Measurements from ENCODE around the gene FHL1.

Gene FHL1

DNA sequence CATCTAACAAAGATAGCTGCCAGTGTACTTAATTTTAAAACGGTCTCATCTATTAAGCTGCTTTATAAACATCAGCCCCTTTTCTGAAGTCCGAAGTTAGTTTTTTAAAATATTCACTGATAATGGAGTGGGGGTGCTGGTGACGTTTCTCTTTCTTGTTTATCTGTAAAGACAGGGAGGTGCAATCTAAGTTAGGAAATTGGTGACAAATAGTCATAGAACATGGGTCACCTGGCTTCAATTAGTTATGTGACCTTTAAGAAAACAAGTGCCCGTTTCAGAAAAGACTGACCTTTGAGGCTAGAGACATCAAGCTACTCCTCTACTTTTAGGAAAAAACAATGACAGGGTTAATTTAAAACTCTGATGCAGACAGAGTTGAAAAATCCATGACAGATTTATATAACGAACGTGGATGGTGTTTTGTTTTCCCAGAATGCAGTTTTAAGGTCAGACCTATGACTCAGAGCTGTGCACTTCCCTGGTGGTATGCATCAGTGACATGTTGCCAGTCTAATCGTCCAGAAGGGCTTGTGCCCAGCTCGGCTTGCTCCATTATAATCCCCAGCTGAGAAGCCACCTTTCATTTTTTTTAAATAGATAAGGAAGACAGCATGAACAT, 38.2 kb downstream of the FHL1 start:
- DNase-seq (ENCODE audit: low read depth in 2 of 2, low spot score in 1 of 2): no peak

GRCh38 chrX:136186023-136186413, 38.7 kb downstream of the FHL1 start:
- no peak for DNase-seq (ENCODE audit: low read depth in 2 of 2, low spot score in 1 of 2)

GRCh38 chrX:136189222-136189621, 41.9 kb downstream of the FHL1 start:
- DNase-seq (ENCODE audit: low read depth in 2 of 2, low spot score in 1 of 2): no peak

DNA sequence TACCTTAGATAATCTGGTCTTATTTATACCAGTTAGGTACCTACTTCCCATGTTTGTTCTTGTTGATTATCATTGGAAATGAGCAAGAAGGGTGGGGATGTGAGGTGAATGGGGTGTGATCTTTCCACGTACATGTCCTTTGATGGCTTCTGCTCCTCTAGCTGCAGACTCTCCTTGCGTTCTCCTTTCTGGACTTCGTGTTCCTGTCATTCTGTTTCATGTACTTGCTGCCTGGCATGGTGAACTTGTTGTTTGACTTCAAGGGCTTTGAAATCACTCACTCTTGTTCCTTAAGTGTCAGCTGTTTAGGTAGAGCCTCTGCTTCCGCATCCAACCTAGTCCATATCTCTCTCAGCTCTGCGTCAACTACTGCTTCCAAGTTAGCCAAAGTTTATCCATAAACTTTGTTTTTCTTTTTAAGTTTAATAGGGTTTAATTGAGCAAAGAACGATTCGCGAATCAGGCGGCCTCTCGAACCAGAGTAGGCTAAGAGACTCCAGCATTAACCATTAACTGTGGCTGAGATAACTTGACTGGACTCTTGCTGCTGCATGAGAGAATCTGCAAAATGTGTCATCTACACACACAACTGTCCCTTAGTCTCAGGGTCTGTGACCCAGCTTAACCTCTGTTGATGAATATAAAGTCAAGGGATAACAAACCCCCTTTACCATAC, 42.8 kb downstream of the FHL1 start:
- no peak for DNase-seq (ENCODE audit: low read depth in 2 of 2, low spot score in 1 of 2)

GRCh38 chrX:136191171-136191570, 43.8 kb downstream of the FHL1 start:
- no peak for DNase-seq (ENCODE audit: low read depth in 2 of 2, low spot score in 1 of 2)

DNA sequence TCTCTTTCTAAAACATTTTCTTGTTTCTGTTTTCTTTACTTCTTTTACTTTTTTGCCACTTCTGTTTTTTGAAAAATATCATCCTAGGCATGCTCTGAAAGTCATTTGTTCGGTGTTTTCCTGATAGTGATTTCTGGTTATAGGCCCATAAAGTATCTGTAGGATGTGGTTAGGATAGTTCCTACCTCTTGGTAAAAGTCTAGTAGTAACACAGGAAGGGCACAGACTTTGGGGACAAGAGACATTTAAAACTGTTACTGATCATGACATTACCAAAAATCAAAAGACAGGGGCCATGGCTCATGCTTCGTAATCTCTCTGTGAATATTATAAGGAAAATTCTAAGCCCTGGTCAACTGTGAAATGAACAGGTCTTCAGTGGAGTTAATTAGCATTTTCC, 44.8 kb downstream of the FHL1 start:
- no peak for DNase-seq (ENCODE audit: low read depth in 2 of 2, low spot score in 1 of 2)

DNA sequence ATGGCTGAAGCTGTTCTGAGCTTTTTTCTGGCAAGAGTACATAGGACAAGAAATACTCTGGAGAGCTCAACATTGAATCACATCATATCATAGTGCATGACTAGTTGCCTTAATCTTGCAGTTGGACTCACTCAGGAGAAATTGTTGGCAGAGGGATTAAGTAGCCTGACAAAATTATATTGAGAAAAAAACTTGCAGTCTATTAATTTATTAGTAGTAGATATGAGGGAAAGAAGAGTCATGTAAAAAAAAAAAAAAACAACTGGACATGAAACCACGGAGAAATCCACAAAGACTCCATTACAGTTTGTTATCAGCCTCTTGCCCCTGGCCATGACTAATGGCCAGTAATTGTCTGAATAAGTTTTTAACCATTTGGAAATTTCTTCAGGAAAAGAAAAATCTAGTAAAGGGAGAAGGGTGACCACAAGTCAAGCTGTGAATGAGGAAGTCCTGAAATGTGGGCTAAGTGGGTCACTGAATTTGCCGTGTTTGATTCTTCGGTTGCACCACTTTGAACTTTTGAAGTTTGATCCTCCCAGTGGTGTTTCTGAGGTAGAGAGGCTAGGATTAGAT, 45.6 kb downstream of the FHL1 start:
- DNase-seq (ENCODE audit: low read depth in 2 of 2, low spot score in 1 of 2): no peak

GRCh38 chrX:136193771-136194170, 46.4 kb downstream of the FHL1 start:
- DNase-seq (ENCODE audit: low read depth in 2 of 2, low spot score in 1 of 2): no peak

DNA sequence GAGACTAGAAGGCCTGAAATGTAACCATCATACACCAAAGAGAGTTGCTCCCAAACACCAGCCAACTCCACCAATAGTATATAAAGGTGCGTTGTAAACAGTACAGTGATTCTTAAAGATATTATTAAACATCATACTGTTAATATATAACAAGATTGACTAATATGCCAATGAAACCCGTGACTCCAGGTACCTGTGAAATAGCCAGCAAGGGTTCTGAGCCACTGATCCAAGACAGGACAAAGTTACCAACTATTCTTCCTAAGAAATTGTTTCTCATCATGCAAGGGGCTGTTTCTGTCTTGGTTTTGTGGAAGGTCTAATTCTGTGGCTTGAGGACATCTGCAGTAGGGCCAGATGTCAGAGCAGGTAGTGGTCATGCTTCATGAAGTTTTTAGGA, 47.2 kb downstream of the FHL1 start:
- no peak for DNase-seq (ENCODE audit: low read depth in 2 of 2, low spot score in 1 of 2)

- DNase-seq (ENCODE audit: low read depth in 2 of 2, low spot score in 1 of 2): no peak
These were observed 47.9 kb downstream of the FHL1 start for GRCh38 chrX:136195247-136195646.

DNA sequence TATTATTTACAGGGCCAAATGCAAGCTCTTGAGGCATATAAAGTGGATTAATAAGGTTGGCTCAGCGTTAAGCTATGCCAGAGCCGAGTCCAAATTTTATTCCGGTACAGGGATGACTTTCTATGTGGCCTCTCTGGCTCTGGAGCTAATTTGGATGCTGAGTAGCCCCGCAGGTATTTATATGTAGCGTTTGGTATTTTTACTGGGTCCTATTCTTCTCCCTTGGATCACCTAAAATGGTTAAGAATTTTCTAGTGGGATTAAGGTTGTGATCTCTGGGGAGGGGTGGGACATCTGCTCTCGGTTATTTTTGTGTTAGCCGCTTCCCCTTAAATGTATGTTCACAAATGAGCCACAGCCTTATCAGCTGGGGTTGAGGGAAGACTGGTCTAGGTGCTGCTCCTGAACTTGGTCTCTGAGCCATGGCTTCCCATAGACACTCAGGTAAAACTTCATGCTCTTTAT, 49.4 kb downstream of the FHL1 start:
- DNase-seq (ENCODE audit: low read depth in 2 of 2, low spot score in 1 of 2): no peak

DNA sequence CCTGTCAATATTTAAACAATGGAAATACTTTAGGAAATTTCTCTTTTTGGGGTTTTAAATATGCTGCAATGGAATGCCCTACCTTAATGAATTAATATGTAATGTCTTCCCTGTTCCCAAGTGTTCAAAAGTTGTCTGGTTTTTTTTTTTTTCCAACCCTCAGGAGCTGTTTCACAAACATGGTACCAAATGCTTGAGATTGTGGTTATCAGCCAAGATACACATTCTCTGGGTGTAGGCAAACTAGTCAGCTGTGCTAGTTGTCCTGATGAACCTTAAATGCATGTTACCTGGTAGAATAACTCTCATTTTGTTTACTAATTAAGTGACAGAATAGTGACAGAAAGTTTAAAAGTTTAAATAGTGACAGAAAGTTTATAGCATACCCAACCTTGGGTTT, 50.7 kb downstream of the FHL1 start:
- no peak for DNase-seq (ENCODE audit: low read depth in 2 of 2, low spot score in 1 of 2)

GRCh38 chrX:136198678-136199243, 51.4 kb downstream of the FHL1 start:
- DNase-seq (ENCODE audit: low read depth in 2 of 2, low spot score in 1 of 2): no peak

DNA sequence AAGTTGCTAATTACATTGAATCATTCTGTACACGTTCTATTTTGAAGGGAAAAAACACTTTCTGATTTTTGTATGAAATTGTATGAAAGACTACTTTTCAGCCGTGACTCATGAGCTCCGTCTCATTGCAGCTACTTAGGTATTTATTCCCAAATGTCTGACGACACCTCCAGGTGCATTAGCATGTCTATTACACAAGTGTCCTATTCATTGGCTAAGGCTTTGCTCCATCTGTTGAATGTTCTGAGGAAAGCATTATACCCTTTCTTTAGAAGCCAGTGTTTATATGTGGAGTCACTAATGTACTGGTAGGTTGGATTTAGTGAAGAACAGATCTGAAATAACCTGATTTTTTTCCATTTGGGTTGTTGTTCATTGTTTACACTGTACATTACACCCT, 52.0 kb downstream of the FHL1 start:
- DNase-seq (ENCODE audit: low read depth in 2 of 2, low spot score in 1 of 2): no peak

DNA sequence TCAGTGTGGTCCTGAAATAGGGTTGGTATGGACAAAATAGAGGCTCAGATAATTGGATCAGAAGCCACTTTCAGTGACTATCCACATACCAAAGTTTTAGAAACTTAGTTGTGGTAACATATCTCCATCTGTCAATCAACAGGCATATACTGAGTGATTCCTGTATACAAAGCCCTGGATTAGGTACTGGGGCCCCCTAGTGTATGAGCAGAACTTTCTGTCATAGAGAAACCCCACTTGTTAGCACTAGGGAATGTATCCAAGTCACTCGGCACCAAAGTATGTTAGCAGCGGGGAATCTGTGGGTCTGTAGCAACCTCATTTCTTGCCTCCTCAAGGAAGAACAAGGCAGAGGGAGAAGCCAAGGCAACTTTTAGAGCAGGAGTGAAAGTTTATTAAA, 53.1 kb downstream of the FHL1 start:
- no peak for DNase-seq (ENCODE audit: low read depth in 2 of 2, low spot score in 1 of 2)

DNA sequence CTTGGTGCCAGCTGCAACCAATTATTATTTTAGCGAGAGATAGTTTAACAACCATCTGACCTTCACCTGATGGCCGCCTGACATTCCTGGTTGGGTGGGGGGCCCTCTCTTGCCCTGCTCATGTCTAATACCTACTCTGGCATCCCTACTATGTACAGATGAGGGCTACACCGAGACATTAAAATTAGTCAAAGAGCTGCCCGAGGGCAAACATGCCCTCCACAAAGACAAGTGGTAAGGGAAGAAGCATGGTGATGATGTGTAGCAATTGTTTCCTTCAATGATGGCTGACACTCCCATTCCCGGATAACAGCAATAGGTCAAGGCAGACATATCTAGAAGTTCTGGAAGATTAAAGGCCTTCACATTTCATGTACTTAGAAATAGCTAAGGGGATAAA, 54.3 kb downstream of the FHL1 start:
- DNase-seq (ENCODE audit: low read depth in 2 of 2, low spot score in 1 of 2): no peak

GRCh38 chrX:136202889-136203288, 55.6 kb downstream of the FHL1 start:
- no peak for DNase-seq (ENCODE audit: low read depth in 2 of 2, low spot score in 1 of 2)

DNA sequence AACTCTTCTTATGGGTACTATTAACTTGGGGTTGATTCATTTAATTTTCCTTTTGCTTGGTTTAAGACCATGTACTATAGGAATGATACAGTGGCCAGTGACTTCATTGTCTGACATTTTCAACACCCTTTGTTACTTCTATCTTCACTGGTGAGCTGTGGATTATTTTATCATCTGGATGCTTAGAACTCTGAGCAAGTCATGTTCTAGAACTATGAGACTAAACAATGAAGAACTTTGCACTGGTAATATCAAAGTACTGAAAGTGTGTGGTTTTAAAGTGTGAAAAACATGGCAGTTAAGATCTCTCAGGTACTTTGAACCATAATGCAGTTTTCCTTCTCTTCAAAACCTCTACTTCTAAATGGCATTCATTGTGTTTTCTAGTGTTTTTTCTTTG, 56.1 kb downstream of the FHL1 start:
- DNase-seq (ENCODE audit: low read depth in 2 of 2, low spot score in 1 of 2): no peak

DNA sequence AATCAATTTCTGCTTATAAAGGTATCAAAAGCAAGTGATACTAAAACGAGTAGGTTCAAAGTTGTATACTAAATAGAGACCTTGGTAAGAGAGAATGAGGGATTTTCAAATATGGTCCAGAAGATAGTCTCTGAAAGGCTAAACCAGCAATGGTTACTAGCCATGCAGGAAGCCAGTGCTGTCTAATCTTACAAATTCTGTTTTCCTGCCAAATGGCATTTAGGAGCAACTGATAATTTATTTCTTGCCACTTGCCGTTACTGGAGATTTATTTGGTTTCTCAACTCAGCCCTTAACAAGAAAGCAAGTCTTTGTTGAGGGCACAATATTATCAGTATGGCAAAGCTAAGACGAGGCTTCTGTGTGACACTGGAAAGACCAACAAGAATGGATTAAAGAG, 56.6 kb downstream of the FHL1 start:
- DNase-seq (ENCODE audit: low read depth in 2 of 2, low spot score in 1 of 2): no peak

GRCh38 chrX:136204571-136204970, 57.2 kb downstream of the FHL1 start:
- no peak for DNase-seq (ENCODE audit: low read depth in 2 of 2, low spot score in 1 of 2)

DNA sequence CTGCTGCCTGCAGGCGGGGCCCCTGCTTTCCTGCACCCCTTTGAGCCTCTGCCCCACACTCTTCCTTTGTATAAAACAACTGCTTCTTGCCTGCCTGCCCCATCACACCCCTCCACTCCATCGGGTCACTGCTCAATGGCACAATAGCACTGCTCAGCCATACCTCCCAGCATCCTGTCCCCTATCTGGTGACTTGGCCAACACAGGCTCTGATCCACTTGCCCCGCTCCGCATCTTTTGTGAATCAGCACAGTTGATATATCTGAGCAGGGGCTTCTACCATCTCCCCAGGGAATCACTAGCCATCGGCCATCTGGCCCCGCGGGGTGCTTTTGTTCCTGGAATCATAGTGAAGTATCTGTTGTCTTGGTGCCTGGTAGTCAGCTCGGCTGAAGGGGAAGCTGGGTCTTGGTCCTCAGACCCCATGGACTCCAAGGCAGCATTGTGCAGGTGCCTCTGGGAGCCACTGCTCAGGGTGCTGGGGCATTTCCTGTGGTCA, 58.6 kb downstream of the FHL1 start:
- DNase-seq (ENCODE audit: low read depth in 2 of 2, low spot score in 1 of 2): no peak

DNA sequence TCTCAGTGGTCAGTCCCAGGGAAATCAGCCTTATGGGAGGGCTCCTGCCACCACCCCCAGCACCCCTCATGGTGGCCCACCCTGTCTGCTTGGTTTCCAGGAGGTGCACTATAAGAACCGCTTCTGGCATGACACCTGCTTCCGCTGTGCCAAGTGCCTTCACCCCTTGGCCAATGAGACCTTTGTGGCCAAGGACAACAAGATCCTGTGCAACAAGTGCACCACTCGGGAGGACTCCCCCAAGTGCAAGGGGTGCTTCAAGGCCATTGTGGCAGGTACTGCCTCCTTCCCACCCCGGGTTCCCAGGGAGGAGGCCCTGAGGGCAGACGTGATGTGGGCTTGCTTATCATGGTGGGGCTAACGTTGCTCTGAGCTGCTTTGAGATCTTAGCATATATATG, 59.6 kb downstream of the FHL1 start:
- DNase-seq (ENCODE audit: low read depth in 2 of 2, low spot score in 1 of 2): no peak
